ENCODE data around the gene SLC29A1. TPM values are rescaled to one million over a fixed set of nuclear protein-coding genes. Genes with fewer than 3 reads are reported as not detected.

SLC29A1 gene
- total RNA-seq, 1 experiment from 2014 or later, result 81.3 TPM

DNA sequence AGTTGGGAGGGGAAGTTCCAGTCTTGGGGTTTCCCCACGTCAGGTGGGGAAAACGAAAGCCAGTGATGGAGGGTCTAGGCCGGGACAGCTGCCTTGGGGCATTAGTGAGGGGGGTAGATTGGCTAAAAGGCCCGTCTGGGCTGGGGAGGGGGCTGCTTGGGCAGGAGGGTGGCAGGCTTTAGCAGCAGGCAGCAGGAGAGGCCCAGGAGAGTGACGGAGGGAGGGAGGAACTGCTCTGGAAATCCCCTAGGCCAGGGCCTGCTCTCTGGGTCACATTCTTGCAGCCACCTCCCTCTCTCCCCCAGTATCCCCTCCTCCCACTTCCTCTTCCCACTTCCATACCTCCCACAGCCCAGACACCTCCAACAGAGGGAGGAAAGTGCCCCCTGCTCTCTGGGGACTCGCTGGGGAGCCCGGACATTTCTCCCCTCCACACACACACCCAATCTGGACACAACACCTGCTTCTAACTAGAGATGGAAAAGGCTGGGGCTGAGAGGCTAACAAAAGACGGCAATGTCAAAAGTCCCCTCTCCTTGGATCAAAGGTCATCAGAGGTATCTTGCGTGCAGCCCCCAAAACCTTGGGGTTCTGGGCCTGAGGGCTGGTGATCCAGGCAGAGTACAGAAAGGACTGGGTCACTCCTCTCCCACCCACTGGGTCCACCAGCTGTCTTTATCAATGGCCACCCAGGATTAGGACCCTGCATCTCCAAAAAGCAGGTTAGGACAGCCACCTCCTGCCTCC lies 40.1 kb downstream of the SLC29A1 start:
- CTCF ChIA-PET, result no interaction called here
- H3K36me3 Mint-ChIP-seq (ENCODE audit: insufficient read depth, unreplicated experiment), result peaks cover 15% of the 10 kb centered on the region

DNA sequence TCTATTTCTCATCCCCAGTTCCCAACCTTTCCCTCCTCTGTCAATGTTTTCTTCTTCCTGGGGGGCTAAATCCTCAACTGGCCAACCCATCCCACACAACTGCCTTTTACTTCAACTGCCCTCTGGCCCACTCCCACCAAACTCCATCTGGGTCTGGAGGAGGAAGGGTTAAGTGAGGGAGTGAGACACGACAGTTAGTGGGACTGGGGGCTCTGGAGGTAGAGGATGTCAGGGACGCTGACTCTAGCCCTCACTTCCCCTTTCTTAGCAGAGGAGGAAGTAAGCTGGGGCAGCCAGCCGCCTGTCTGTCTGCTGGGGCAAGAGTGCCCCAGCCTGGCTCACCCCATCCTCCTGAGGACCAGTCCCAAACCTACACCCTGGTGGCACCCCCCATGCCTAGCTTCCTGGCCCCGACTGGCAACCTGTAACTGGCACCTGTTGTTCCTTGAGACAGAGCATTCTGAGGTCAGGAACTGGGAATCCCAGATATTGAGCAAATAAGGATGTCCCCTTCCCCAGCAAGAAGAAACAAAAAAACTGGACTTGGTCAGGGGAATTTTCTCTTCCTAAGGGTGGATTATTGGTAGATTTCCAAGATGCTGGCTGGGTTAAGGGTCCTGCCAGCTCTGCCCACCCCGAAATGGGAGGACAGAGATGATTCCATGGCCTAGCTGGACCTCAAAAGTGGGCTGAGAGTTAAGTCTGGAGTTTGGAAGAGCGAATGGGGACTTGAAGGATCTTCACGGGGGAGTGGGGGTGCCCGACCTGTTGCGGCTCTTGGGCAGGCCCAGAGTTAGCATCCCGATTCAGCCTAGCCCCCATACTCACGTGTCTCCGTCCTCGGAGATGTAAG lies 41.0 kb downstream of the SLC29A1 start:
- H3K4me3 Mint-ChIP-seq (ENCODE audit: unreplicated experiment), result peak overlapping the region; percentile 93
- H3K9me3 Mint-ChIP-seq (ENCODE audit: unreplicated experiment), result no peaks in the 10 kb centered on the region
- intact Hi-C loops (cut with micrococcal nuclease; ENCODE audit: unreplicated experiment), result no loop called here
- H3K4me1 Mint-ChIP-seq (ENCODE audit: low read depth, unreplicated experiment), result peaks cover 13% of the 10 kb centered on the region
- ChIA-PET CTCF (interaction anchor here (0.6 kb wide), 1 partner anchor 43 kb away, joined by 3 read pairs; no protein-coding TSS in a partner anchor), POLR2A (interaction anchor here (0.5 to 0.8 kb wide), 2 partner anchors 19 to 62 kb away, joined by 3 to 5 read pairs; no protein-coding TSS in a partner anchor)
- no TSS peak for BruUV-seq (replicated peaks)
- H3K4me3 ChIP-seq (ENCODE audit: low read depth, low read length), result peak overlapping the region; percentile 71
- TF ChIP-seq, protein P1, sequence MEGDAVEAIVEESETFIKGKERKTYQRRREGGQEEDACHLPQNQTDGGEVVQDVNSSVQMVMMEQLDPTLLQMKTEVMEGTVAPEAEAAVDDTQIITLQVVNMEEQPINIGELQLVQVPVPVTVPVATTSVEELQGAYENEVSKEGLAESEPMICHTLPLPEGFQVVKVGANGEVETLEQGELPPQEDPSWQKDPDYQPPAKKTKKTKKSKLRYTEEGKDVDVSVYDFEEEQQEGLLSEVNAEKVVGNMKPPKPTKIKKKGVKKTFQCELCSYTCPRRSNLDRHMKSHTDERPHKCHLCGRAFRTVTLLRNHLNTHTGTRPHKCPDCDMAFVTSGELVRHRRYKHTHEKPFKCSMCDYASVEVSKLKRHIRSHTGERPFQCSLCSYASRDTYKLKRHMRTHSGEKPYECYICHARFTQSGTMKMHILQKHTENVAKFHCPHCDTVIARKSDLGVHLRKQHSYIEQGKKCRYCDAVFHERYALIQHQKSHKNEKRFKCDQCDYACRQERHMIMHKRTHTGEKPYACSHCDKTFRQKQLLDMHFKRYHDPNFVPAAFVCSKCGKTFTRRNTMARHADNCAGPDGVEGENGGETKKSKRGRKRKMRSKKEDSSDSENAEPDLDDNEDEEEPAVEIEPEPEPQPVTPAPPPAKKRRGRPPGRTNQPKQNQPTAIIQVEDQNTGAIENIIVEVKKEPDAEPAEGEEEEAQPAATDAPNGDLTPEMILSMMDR (IDR thresholded peaks at IDR 0.05; ENCODE audit: insufficient read depth in 1 of 2, low read depth in 1 of 2, low read length in 1 of 2, severe bottlenecking in 1 of 2, unreplicated experiment in 1 of 2), result no peak
- H3K27me3 Mint-ChIP-seq (ENCODE audit: insufficient read depth, unreplicated experiment), result no peaks in the 10 kb centered on the region
- H3K36me3 Mint-ChIP-seq (ENCODE audit: insufficient read depth, unreplicated experiment), result peaks cover 15% of the 10 kb centered on the region
- H3K36me3 ChIP-seq (ENCODE audit: control insufficient read depth, insufficient read depth, low read length), result peaks cover 1% of the 10 kb centered on the region; the same call in 1 of the 2 replicates
- H3K9me3 ChIP-seq, result no peaks in the 10 kb centered on the region
- DNase-seq, result no peak
- peak overlapping the region; percentile 69 for H3K27ac Mint-ChIP-seq (ENCODE audit: unreplicated experiment)
- H3K27me3 ChIP-seq (replicated peaks; ENCODE audit: control insufficient read depth, insufficient read depth, low read length), result 0 out of 2 replicates have a peak, but pooled peaks cover 2% of the 10 kb centered on the region
- H3K4me1 ChIP-seq, result peaks cover 26% of the 10 kb centered on the region

More for the DNA sequence above, 40.1 kb downstream of the SLC29A1 start:
- no peak for DNase-seq
- peak overlapping the region; percentile 49 for H3K27ac Mint-ChIP-seq (ENCODE audit: unreplicated experiment)
- H3K36me3 ChIP-seq (ENCODE audit: control insufficient read depth, insufficient read depth, low read length), result peaks cover 1% of the 10 kb centered on the region; the same call in 1 of the 2 replicates
- no peaks in the 10 kb centered on the region for H3K27me3 ChIP-seq (replicated peaks; ENCODE audit: control insufficient read depth, insufficient read depth, low read length)
- no peaks in the 10 kb centered on the region for H3K9me3 ChIP-seq
- BruUV-seq (replicated peaks), result no TSS peak
- peaks cover 13% of the 10 kb centered on the region for H3K4me1 Mint-ChIP-seq (ENCODE audit: low read depth, unreplicated experiment)
- H3K4me3 ChIP-seq (ENCODE audit: low read depth, low read length), result peak overlapping the region; percentile 71
- H3K27me3 Mint-ChIP-seq (ENCODE audit: insufficient read depth, unreplicated experiment), result no peaks in the 10 kb centered on the region
- POLR2A ChIA-PET, result no interaction called here
- peaks cover 26% of the 10 kb centered on the region for H3K4me1 ChIP-seq
- intact Hi-C loops (cut with micrococcal nuclease; ENCODE audit: unreplicated experiment), result no loop called here
- H3K9me3 Mint-ChIP-seq (ENCODE audit: unreplicated experiment), result no peaks in the 10 kb centered on the region
- peak overlapping the region; percentile 93 for H3K4me3 Mint-ChIP-seq (ENCODE audit: unreplicated experiment)
- TF ChIP-seq, protein P1 (IDR thresholded peaks at IDR 0.05; ENCODE audit: insufficient read depth in 1 of 2, low read depth in 1 of 2, low read length in 1 of 2, severe bottlenecking in 1 of 2, unreplicated experiment in 1 of 2), result no peak
